ENCODE results near the gene NFAT5.

Gene NFAT5

GRCh38 chr16:69595127-69596036 lies 29.6 kb downstream of the NFAT5 start:
- DNase-seq (ENCODE audit: low spot score), result no peak
- TF ChIP-seq, protein P1, sequence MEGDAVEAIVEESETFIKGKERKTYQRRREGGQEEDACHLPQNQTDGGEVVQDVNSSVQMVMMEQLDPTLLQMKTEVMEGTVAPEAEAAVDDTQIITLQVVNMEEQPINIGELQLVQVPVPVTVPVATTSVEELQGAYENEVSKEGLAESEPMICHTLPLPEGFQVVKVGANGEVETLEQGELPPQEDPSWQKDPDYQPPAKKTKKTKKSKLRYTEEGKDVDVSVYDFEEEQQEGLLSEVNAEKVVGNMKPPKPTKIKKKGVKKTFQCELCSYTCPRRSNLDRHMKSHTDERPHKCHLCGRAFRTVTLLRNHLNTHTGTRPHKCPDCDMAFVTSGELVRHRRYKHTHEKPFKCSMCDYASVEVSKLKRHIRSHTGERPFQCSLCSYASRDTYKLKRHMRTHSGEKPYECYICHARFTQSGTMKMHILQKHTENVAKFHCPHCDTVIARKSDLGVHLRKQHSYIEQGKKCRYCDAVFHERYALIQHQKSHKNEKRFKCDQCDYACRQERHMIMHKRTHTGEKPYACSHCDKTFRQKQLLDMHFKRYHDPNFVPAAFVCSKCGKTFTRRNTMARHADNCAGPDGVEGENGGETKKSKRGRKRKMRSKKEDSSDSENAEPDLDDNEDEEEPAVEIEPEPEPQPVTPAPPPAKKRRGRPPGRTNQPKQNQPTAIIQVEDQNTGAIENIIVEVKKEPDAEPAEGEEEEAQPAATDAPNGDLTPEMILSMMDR (IDR thresholded peaks at IDR 0.05; ENCODE audit: extremely low read depth, insufficient read depth, missing control alignments), result no peak
- in situ Hi-C loops (cut with MboI; ENCODE audit: low pct_unique_long_range_greater_than_20kb, low sequenced_read_pairs, unreplicated experiment), result no loop called here

GRCh38 chr16:69596801-69597200 lies 31.0 kb downstream of the NFAT5 start:
- in situ Hi-C loops (cut with MboI; ENCODE audit: low pct_unique_long_range_greater_than_20kb, low sequenced_read_pairs, unreplicated experiment), result no loop called here
- no peak for DNase-seq (ENCODE audit: low spot score)
- TF ChIP-seq, protein P1 (IDR thresholded peaks at IDR 0.05; ENCODE audit: extremely low read depth, insufficient read depth, missing control alignments), result no peak

DNA sequence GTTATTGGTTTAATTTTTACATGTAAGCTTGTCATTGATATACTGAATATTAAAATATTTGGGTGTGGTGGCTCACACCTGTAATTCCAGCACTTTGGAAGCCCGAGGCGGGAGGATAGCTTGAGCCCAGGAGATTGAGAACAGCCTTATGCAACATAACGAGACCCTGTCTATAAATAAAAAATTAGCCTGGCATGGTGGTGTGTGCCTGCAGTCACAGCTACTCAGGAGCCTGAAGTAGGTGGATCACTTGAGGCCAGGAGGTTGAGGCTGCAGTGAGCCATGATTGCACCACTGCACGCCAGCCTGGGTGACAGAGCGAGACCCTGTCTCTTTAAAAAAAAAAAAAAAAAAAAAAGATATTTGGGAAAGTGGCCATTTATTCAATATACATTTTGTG lies 32.3 kb downstream of the NFAT5 start:
- TF ChIP-seq, protein P1 (IDR thresholded peaks at IDR 0.05; ENCODE audit: extremely low read depth, insufficient read depth, missing control alignments), result no peak
- in situ Hi-C loops (cut with MboI; ENCODE audit: low pct_unique_long_range_greater_than_20kb, low sequenced_read_pairs, unreplicated experiment), result no loop called here
- DNase-seq (ENCODE audit: low spot score), result no peak

- TF ChIP-seq, protein P1 (IDR thresholded peaks at IDR 0.05; ENCODE audit: extremely low read depth, insufficient read depth, missing control alignments), result no peak
- DNase-seq (ENCODE audit: low spot score), result no peak
- in situ Hi-C loops (cut with MboI; ENCODE audit: low pct_unique_long_range_greater_than_20kb, low sequenced_read_pairs, unreplicated experiment), result no loop called here
These were observed 34.0 kb downstream of the NFAT5 start for GRCh38 chr16:69599731-69600130.

DNA sequence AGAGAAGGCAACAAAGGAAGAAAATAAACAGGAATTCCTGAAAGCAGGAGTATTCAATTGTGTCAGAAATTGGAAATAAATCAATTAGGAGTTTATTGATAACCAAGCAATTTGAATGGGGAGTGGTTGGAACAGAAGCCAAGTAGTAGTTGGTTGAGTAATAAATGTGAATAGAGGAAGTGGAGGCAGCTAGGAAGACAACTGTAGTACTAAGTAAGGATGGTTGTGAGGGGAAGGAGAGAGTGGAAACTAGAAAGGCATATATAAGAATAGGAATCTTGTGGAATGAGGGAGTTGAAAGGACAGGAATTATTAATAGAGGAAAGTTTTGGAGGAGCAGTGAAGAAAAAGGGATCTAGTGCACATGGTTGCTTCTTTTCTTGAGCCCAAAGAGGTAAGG lies 34.4 kb downstream of the NFAT5 start:
- DNase-seq (ENCODE audit: low spot score), result no peak
- in situ Hi-C loops (cut with MboI; ENCODE audit: low pct_unique_long_range_greater_than_20kb, low sequenced_read_pairs, unreplicated experiment), result no loop called here
- TF ChIP-seq, protein P1 (IDR thresholded peaks at IDR 0.05; ENCODE audit: extremely low read depth, insufficient read depth, missing control alignments), result no peak

DNA sequence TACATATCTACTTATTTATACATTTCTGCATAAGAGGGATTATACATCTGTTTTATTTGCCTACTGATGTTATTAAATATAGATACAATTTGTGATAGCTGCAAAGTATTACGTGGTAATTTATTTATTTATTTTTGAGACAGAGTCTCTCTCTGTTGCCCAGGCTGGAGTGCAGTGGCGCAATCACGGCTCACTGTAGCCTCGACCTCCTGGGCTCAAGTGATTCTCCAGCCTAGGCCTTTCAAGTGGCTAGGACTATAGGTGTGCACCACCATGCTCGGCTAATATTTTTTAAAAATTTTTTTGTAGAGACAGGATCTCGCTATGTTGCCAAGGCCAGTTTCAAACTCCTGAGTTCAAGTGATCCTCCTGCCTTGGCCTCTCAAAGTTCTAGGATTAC lies 35.5 kb downstream of the NFAT5 start:
- no peak for DNase-seq (ENCODE audit: low spot score)
- in situ Hi-C loops (cut with MboI; ENCODE audit: low pct_unique_long_range_greater_than_20kb, low sequenced_read_pairs, unreplicated experiment), result no loop called here
- TF ChIP-seq, protein P1 (IDR thresholded peaks at IDR 0.05; ENCODE audit: extremely low read depth, insufficient read depth, missing control alignments), result no peak

All from GM13977 (cell line).